ENCODE results near the gene P3H2. TPM values are rescaled to one million over a fixed set of nuclear protein-coding genes. Genes with fewer than 3 reads are reported as not detected.

P3H2 gene
- total RNA-seq, 1 donor from 2014 or later = 15.0 TPM

DNA sequence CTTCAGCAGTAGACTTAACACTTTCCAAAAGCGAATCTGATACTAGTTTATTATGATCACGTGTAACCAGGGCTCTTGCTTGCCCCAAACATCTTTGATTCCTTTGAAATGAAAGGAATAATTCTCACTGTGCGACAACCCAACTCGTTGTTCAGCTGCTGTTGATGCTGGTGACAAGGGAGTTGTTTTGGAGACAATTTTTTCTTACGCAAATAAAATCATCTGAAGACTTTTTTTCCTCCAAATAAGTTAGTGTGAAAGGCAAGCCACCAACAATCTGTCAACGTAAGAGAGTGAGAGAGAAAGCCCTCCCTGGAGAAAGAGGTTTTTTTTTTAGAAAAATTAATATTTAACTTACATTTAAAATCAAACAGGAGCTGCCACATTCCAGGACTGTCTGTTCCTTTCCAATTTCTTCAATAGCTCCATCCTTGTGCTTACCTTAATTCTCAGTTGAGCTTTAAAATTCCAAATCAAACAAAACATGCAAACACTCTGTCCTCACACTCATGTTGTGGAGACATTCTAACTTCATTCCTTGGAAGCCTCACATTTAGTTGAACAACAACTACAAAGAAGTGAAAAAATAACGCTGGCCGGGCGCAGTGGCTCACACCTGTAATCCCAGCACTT lies 4.9 kb upstream of the P3H2 start:
- ATAC-seq = no peak

DNA sequence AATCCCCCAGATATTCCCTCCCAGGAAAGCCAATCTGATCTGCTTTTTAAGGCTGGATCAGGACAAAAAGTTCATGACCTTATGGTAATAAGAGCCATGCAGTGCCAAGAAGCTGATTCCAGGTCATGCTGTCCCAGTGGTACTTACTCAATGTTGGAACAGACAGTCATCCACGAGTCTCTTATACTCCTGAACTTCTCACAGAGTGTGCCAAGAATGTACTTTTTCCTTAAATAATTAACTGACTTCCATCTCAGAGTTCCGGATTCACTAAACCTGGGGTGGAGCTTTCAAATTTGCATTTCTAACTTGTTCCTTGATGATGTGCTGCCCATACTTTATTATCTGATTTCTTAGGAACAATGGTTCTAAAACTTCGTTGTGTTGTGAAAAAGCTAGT lies 3.4 kb upstream of the P3H2 start:
- no peak for ATAC-seq

DNA sequence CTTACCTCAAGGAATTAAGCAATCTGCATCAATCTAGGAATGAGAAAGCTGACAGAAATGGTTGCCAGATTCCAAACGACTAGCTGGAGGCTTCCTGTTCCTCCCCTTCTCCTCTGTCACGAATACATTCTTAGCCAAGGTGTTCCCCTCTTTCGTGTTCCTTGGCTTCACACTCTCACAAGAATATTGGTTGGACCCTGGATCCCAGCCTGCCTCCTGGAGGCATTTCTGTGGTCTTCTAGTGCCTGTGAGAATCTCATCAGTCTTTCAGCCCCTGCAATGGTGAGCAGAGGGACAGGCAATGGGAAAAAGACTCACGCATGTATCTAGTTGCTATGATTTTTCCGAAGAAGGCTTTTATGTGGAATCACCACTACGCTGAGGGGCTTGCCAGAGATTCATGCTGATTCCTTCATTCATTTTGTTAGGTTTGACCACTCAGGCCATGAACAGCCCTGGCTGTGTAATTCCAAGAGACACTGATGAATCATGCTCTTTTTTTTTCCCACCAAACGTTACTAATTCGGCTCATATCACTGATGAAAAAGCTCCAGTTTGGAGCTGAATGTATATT lies 1.6 kb upstream of the P3H2 start:
- ATAC-seq = no peak

DNA sequence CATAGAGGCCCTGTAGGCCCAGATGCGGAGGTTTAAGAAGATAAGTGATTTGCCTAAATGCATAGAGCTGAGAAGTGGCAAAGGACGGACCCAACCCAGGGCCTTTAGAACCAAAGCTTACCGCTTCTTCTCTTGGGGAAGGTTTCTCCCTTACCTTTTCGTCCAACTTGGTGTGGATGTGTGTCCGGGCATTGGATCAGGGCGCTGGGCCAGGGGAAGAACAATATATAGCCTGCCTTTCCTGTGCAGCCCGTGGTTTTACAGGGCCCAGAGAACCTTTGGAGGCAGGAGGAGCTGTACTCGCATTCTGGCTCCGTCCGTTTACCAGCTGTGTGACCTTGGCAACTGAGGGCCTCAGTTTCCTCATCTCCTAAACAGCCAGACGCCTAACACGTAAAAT lies 686 bp upstream of the P3H2 start:
- no peak for ATAC-seq

DNA sequence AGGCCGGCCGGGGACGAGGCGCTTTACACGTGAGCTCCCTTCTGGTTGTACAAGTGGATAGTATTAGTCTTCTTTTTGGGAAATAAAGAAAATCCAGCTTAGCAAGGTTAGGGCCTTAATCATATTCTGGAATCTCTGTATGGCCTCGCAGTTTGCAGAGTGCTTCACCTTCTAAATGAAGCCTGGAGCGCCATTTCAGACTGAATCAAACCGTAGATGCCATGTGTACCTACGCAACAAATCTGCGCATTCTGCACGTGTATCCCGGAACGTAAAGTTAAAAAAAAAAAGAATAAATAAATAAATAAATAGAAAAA lies 322 bp upstream of the P3H2 start:
- ATAC-seq = no peak

DNA sequence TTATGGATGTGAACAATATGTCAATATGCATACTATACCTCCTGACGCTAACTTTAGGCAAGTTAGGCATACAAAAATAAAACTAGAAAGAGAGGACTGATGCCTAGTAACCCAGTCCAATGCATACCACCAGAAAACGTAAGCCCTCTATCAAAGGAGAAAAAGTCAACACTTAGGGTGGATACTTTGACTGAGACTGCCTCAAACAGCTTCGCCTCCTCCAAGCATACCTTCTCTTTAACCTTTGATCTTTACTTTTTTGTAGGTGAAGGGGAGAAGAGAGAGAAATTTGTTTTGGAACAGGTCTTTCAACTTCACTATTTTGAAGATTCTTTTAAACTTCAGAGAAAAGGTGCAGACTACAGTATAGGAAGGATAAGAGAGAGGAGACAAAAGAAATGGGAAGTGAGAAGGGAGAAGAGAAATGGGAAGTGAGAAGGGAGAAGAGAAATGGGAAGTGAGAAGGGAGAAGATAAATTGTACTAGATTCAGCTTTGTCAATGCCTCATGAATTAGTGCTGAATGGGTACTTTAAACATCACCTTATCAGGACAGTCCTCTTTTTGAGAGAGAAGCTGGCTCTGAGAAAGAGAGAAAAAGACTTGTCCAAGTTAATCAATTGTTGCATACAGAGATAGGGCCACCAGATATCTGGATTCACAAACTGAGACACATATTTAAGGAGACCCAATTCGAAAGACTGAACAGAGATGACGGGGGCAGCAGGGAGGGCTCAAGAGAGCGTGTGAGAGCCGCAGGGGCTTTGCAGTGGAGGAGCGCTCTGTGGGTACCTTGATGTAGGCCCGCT lies 1.0 kb downstream of the P3H2 start:
- ATAC-seq = no peak

DNA sequence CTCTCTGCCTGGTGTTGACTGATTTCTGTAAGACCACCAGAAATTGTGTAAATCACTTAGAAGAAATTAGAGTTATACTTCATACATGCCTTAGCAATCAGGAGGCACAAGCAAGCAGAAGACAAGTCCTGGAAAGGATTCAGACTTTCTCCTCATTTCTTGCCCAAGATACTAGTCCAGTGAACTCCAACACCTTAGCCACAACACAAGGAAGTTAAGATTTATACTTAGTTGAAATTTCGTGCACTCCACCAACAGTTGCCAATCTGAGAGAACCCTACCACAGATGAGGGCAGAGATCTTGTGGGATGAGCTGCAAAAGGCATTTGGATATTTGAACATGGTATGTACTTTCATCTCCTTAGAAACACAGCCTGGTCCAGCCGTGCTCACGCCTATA lies 2.3 kb downstream of the P3H2 start:
- no peak for ATAC-seq

DNA sequence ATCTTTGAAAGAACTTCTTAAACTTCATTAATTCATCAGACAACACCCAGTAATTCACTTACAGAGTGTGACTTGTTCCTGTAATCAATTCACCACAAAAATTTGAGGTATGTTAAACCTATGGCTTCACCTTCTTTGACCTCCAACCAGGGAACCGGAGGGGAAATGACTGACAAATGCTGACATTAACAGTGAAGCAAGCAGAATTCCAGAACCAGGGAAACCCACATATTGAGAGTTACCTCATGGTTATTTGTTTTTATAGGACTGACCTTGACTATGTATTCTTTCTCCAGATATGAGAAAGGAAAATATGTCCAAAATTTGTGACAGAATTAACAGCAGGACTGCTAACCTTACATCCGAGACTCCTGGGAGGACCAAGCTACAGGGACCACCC lies 2.7 kb downstream of the P3H2 start:
- ATAC-seq = no peak

DNA sequence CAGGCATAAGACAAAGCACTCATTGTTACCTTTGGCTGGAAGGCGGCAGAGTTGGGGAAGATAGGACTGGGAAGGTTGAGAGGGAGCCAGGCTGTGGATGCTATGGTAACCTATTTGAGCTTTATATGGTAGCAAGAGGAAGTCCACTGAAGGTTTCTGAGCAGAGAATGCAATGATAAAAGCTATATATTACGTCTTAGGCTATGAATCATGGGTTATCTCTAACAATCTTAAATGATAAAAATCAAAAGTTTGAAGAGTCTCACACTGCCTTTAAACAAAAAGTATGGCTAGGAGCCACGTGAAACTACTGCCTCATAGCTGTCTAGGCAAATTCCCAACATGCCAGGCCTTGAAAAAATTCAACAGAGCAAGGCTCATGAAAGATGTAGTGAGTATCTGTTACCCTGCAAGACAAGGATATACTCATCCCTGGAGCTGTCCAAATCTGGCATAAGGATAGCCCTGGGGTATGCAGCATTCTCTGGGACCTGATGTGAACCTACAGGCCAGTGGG lies 4.1 kb downstream of the P3H2 start:
- ATAC-seq = no peak

DNA sequence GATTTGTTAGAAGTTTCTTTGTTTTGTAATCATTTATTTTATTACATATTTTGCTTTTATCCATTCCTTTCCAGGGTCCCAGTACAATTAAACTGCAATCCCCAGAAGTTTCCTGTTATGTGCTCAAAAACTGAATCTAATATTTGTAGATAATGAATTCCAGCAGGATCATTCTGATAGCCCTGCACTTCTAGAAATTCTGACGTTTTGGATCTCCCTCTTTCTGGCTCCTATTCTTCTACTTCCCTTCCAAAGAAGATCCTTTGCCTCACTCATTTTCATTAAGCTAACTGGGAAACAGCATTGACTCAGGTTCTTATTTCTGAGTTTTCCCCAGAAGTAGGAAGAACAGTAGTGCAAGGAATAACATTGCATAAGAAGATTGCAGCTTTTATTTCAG lies 9.9 kb downstream of the P3H2 start:
- no peak for ATAC-seq

DNA sequence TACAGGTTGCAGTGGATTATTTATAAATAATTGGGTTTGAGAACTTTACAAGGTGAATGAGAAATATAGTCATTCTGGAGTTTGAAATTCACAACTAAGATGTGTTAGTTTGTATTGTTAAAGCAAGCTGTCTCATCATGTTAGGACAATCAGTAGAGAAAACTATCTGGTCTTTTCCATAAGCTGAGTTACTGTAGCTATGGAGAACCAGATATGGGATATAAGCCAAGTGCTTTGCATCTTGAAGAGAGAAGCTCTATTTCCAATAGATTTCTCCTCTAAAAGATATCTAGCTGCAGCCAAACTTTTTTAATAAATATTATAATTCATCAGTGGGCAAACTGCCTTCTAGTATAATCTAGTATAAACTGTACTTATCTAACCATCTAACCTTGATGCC lies 11.3 kb downstream of the P3H2 start:
- no peak for ATAC-seq

DNA sequence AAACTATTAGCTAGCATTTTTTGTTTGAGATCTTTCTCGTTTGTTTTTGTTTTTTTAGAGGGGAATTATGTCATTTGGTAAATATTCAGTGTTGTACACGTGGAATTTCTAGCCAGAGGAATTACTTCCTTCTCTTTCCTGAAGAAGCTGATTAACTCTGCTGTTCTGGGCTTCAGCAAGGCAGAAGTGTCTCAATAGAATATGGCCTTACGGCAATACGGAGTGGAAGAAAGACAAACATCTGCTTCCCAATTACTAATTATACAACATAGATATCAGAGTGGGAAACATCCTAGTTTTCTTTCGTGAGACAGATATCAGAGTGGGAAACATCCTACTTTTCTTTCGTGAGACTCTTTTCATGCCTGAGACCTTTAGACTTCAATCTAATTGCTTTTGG lies 11.9 kb downstream of the P3H2 start:
- no peak for ATAC-seq

DNA sequence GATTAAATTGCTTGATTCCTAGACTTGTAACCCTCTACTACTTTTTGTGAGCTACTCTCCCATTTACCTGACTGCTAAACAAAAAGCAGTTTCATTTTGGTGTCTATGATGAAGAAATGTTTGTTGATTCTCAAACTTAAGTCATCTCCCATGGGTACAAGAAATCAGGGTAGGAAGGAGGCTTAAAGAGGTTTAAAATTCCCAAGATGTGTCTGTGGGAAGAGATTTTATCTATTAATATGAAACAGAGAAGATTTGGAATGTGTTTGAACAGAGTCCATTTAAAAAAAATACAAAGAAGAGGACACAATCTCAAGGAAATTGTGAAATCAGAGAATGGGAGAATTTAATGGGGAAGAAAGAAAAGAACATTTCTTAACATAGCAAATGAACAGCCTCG lies 14.8 kb downstream of the P3H2 start:
- ATAC-seq = no peak

DNA sequence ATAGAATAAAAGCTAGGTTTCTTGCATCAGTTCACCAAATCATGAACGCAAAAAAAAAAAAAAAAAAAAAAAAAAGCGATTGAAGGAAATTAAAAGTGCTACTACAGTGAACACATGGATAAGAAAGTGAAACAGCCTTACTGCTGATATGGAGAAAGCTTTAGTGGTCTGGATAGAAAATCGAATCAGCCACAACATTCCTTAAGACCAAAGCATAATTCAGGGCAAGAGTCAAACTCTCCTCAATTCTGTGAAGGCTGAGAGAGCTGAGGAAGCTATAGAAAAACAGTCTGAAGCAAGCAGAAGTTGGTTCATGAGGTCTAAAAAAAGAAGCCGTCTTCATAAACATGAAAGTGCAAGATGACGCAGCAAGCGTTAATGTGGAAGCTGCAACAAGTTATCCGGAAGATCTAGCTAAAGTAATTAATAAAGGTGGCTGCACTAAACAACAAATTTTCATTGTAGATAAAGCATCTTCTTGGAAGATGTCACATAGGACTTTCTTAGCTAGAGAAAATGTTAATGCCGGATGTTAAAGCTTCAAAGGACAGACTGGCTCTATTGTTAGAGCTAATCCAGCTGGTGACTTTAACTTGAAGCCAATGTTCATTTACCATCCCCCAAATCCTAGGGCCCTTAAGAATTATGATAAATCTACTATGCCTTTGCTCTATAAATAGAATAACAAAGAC lies 19.2 kb downstream of the P3H2 start:
- no peak for ATAC-seq

DNA sequence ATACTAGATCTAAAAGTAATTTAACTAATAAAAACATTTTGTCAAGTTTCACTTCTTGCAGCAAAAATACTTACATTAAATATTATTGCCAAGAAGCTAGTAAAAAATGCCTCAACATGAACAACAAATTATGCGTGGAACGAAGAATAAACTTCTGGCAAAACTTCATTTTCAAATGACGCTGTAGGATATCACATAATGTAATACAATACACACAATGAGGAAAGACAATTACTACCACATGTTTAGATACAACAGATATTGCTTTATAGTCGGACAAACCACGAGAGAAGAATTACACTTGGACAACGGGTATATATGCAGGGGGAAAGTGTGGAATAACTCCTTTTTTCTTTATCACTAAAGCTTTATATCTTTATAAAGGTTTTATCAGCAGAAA lies 21.6 kb downstream of the P3H2 start:
- no peak for ATAC-seq

DNA sequence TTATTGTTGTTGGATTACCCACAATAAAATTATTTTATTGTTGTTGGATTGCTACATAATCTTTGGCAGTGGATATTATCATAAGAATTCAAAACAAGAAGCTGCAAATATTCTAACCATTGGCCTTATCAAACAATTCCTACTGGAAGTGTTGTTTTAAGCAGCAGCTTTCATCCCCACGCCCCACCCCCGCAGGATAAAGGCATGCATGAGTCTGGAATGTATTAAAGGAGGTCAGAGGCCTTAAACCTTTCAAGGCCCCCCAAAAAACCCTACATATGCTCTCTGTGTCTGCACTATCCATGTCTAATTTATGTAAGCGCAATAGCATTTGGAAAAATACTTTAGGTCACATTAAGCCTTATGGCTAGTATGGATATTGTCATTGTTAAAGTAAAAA lies 23.1 kb downstream of the P3H2 start:
- ATAC-seq = no peak

DNA sequence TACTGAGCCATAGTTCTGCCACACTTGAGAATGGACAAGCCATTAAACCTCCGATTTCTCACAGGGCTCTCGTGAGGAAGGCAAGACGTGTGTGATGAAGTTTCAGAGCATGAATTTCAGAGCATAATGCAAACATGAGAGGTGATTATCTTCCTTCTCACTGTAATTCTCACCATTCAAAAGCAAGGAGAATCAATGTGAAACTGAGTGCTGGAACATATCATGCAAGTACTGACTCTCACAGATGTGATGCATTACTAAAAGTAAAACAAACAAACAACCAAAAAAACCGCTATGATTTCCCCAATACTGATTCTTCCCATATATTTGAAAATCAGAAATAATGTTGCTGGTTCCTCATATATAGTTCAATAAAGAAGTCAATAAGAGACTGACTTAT lies 23.7 kb downstream of the P3H2 start:
- no peak for ATAC-seq

DNA sequence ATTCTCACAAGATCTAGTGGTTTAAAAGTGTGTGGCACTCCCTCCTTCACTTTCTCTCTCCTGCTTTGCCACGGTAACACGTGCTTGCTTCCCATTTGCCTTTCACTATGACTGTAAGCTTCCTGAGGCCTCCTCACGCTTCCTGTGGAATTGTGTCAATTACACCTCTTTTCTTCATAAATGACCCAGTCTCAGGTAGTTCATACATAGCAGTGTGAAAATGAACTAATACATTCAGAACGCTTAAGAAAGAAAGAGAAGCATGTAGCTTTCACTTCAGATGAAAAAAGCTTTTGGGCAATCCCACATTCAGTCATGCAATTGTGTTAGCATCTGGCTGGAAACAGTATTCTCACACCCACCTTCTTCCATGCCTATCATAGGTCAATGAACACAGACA lies 24.4 kb downstream of the P3H2 start:
- ATAC-seq = no peak

DNA sequence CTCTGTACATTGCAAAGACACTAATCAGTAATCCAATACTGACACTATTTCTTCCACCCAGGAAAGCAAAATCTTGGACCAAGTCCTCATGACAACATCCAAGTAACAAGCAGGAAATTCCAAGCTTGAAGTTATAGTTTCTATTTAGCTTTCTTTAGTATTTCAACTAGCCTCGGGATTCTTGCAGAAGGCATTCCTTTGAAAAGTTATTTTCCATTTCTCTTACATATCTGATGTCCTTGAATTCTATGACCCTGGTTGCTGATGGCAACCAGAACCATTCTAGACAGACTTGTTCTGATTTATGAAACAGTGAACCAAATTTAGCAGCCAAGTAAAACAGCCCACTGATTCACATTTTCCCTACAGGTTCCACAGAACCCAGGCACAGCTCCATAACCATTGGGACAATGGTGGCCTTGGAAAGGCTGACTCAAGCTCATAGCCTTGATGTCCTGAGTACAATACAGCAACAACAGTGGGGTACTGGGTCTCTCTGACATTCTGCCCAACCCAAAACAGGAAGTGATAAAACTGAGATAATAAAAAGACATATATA lies 26.5 kb downstream of the P3H2 start:
- no peak for ATAC-seq

DNA sequence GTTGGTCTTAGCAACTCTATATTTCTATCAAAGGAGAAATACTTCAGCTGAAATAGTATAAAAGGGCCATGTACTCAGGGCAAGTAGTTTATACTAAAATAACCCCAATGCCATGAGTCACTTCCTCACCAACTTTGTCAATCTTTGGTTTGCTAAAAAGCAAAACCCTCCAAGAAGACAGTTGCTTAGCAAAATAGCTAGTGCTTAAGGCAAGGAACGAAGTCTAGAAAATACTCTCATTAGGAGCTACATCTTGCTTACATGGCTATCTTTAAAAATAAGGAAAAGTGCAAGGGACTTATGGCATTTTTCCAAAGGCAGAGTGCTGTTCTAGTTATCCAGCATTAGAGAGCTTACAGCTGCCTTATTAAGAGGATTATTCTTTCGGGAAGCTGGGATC lies 28.4 kb downstream of the P3H2 start:
- peak; percentile 58 for ATAC-seq

DNA sequence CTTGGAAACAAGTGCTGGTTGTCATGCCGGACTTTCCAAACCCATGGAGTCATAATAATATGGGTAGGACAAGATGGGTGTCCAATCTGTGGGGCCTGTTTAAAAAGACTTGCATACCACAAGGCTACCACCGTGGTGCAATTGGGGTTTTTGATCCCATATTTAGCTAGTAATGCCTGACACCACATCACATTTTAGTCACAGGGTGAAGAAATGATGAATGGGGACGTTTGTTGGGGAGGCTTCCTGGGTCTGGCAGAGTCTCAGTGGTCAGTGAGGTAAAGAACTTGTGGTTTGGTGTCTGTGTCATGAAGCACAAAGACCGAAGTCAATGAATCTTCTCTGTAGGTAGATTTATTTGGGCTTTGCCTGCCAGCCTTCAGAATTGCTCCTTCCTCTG lies 31.0 kb downstream of the P3H2 start:
- ATAC-seq = no peak

DNA sequence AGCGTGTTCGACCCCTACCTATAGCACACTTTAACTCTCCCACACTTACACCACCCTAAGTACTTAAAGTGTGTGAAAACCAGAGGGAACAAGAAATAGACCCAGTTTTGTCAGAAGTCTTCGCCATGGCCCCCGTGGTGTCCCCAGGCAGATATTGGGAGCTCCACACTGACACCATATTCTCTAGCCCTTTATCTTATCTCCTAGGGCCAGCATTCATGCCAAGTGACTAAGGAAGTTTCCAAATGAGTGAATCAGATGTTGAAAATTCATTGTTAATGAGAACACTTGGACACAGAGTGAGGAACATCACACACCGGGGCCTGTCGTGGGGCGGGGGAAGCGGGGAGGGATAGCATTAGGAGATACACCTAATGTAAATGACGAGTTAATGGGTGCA lies 31.8 kb downstream of the P3H2 start:
- ATAC-seq = no peak

DNA sequence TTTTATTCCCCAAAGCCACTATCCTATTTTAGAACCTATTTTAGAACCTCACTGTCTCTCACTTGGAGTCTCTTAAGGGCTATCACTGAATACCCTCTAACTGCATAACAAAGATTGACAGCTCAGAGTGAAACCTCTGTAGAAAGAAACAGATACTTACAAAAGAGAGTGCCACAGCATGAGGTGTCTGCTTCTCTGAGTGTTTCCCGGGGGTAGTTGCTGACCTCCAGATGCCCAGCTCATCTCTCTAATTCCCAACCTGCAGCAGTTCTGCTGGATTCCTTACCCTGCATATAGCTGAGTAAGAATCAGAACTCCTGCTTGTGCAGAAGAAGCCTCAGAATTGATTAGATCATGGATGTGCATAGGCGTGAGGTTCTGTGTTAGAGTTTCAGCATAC lies 34.5 kb downstream of the P3H2 start:
- ATAC-seq = no peak

Data from esophagus mucosa (tissue), 1 donor.